ENCODE measurements around the gene CAMTA1.

The CAMTA1 gene

GRCh38 chr1:7196036-7196911 lies 411.0 kb downstream of the CAMTA1 start:
- DNase-seq (ENCODE audit: low spot score), result no peak

- DNase-seq (ENCODE audit: low spot score), result no peak
Measured at GRCh38 chr1:7198664-7199063, 413.4 kb downstream of the CAMTA1 start.

GRCh38 chr1:7199077-7199779 lies 414.0 kb downstream of the CAMTA1 start:
- no peak for DNase-seq (ENCODE audit: low spot score)

GRCh38 chr1:7207875-7208646 lies 422.8 kb downstream of the CAMTA1 start:
- no peak for DNase-seq (ENCODE audit: low spot score)

- no peak for DNase-seq (ENCODE audit: low spot score)
Measured at GRCh38 chr1:7208647-7209180, 423.5 kb downstream of the CAMTA1 start.

GRCh38 chr1:7209336-7209735 lies 424.1 kb downstream of the CAMTA1 start:
- no peak for DNase-seq (ENCODE audit: low spot score)

GRCh38 chr1:7218210-7218832 lies 433.1 kb downstream of the CAMTA1 start:
- DNase-seq (ENCODE audit: low spot score), result no peak

GRCh38 chr1:7219031-7219430 lies 433.8 kb downstream of the CAMTA1 start:
- DNase-seq (ENCODE audit: low spot score), result no peak

GRCh38 chr1:7220007-7220406 lies 434.8 kb downstream of the CAMTA1 start:
- no peak for DNase-seq (ENCODE audit: low spot score)

- DNase-seq (ENCODE audit: low spot score), result no peak
Measured at GRCh38 chr1:7220712-7221252, 435.5 kb downstream of the CAMTA1 start.

- no peak for DNase-seq (ENCODE audit: low spot score)
Measured at GRCh38 chr1:7221826-7222694, 436.8 kb downstream of the CAMTA1 start.

GRCh38 chr1:7222695-7223015 lies 437.4 kb downstream of the CAMTA1 start:
- no peak for DNase-seq (ENCODE audit: low spot score)

GRCh38 chr1:7223334-7224080 lies 438.3 kb downstream of the CAMTA1 start:
- no peak for DNase-seq (ENCODE audit: low spot score)

GRCh38 chr1:7224081-7224534 lies 438.9 kb downstream of the CAMTA1 start:
- no peak for DNase-seq (ENCODE audit: low spot score)

GRCh38 chr1:7224644-7225043 lies 439.4 kb downstream of the CAMTA1 start:
- no peak for DNase-seq (ENCODE audit: low spot score)

GRCh38 chr1:7225711-7226505 lies 440.7 kb downstream of the CAMTA1 start:
- no peak for DNase-seq (ENCODE audit: low spot score)

- no peak for DNase-seq (ENCODE audit: low spot score)
Measured at GRCh38 chr1:7227654-7228053, 442.4 kb downstream of the CAMTA1 start.

- DNase-seq (ENCODE audit: low spot score), result no peak
Measured at GRCh38 chr1:7228252-7228961, 443.2 kb downstream of the CAMTA1 start.

All from left forelimb (tissue), 1 donor.